ENCODE results near the gene GPR62.

GPR62 gene

DNA sequence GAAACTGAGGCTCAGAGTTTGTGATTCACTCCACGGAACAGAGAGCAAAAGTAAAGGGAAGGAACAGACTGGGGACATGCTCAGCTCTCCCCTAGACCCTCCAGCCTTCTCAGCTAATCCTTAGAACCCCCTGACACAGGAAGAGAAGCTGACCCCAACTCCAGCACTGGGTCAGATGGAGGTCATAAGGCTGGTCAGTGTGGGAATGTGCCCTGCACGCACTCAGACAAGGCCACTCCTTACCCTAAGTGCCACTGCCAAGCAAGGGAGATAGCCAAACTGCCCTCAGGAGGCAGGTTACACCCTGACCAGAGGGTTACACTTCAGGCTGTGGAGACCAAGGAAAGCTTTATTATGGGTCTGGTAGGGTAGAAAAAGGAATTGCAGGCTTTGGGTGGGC lies 39.3 kb downstream of the GPR62 start:
- DNase-seq = no peak

DNA sequence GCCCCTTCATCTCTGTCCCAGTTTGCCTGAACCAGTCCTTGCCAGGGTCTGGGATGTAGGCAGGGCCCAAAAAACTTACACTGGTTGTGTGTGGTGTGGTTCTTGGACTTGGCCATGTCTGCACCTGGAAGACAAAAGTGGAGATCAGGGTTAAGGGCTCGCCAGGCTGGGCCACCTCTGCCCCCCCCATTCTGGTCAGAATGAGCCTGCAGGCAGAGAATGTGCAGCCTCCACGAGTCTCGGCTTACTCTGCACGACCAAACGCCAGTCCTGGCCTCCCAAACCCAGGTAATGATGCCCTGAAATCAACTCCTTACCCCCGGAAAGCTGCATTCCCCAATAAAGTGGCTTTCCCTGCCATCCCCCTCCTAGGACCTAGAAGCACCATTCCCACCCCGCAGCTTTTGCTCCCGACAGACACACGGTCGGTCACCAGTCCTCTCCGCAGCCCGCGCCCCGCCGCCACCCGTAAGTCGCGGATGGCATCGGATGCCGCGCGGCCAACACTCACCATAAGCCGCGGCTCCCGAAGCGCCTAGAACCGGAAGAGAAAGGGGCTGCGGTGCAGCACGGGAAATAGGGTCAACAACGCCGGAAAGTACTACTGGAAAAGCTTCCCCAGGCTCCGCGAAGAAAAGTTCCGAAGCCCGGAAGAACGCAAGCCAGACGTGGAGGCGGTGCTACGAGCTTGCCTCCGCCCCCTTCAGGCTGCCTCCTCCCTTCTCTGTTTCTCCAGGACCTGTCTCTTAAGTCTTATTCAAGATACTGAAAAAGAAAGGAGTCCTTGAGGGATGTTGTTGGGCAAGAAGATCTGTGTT lies 40.4 kb downstream of the GPR62 start, which contains the start of gene RPL29:
TSS of gene RPL29 (minus strand) at position 550 of the 818 bp plus-strand sequence. CDS start at position 116, 434 bp downstream.
- DNase-seq = peak; percentile 65

DNA sequence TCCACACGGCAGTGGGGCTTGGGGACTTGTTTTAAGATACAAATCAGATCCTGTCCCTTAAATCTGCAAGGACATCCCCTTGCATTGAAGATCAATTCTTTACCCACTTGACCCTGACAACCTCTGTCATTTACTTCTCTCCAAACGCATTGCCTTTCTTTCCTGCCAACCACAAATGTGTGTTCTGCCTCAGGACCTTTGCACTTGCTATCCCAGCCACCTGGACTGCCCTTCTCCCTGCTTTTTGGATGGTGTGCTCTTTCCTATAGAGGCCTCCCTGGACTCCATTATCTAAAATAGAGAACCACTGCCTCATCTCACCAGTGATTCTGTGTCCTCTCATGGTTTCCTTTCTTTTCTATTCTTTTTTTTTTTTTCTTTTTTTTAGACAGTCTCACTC lies 42.0 kb downstream of the GPR62 start:
- DNase-seq = no peak

DNA sequence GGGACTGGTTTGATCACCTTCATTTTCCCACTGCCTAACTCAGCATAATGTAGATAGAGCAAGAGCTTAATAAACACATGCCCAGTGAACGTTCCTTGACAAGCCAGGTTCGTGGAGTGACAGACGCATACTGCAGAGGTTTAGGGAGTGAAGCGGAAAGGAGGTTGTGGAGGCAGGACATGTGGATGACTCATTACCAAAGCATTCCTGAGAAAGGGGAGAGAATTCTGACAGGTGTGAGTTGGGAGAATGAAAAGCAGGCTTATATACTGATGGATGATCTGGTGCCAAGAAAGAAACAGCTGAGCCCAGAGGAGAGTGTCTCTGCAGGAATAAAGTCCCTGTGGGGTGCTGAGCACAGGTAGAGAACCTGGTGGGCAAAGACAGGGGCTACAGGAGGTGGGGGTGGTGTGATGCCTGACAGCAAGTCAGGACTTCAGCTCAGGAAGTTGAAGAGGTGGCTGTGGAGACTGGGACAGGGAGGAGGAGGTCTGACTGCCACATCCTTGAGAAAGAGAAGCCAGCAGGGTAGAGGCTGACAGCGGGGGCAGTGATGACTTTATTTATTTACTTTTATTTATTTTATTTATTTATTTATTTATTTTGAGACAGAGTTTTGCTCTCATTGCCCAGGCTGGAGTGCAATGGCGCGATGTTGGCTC lies 42.9 kb downstream of the GPR62 start:
- DNase-seq = no peak

DNA sequence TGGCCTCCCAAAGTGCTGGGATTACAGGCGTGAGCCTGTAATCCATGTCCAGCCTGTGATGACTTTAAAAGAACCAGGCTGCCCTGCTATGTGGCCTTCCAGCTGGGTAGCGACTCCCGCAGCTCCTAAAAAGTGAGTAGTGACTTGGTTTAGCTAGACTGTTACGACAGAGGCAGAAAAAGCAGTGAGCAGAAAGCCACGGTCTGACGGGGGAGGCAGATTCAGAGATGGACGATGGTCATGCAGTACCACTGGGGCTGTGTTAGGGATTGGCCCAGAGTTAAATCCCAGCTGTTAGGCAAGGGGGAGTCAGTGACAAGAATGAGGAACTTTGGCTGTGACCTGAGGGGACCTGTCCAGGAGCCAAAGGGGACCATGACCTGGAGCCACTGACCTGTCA lies 43.6 kb downstream of the GPR62 start:
- DNase-seq = no peak

DNA sequence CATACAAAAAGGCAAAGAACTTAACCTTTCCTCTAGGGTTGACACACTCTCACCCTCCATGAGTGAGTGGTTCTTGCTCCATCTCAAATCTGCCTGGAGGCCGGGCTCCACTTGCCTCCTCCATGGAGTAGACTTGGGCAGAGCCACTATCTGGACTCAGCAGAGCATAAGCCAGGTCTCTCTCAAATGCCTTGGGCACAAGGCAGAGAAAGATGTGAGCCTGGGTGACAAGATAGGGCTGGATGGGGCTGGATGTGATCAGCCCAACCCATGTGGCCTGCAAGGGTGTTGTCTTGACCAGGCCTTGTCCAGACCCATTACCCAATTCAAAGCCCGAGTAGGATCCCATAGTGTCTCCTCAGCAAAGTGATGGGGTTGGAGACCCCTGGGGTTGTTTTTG lies 44.7 kb downstream of the GPR62 start:
- DNase-seq = no peak

DNA sequence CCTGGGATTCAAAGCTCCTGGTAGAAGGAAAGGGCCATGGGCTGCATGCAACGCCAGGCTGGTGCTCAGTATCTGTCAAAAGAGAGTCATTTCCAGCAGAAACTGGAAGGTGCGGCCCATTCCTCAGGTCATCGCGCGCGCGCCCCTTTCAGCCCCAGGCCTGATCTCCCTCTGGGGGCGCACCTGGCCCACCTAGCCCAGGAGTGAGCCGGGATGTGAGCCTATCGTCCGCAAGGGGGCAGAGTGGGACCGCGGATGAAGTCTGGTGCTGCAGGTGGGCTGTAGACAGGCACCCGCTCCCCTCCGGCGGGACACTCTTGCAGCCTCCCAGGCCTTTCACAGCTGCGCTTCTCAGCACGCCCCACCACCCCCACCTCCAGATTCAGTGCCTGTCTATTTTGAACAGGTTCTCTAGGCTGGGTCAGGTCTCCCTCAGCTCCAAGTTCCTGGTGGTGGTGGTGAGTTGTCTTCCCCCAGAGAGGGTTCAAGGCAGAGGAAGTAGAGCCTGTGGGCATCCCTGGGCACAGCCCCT lies 46.3 kb downstream of the GPR62 start:
- DNase-seq = peak; percentile 59

DNA sequence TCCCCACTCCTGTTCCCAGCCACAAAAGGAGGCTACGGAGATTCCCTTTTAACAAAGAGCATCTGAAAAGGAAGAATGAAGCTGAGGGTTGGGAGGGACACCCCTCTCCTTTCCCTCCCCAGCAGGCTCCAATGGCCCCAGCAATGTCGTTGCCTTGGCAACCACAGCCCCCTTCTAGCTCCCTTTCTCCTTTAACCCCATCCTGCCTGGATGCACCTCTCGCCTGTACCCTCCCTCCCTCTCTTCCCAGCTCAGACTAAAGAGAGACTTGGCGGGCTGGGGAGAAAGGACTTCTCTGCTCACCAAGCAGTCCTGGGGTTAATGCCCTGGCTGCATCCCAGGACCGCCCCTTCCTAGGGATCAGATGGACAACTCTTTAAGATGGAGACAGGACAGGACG lies 47.6 kb downstream of the GPR62 start:
- no peak for DNase-seq

DNA sequence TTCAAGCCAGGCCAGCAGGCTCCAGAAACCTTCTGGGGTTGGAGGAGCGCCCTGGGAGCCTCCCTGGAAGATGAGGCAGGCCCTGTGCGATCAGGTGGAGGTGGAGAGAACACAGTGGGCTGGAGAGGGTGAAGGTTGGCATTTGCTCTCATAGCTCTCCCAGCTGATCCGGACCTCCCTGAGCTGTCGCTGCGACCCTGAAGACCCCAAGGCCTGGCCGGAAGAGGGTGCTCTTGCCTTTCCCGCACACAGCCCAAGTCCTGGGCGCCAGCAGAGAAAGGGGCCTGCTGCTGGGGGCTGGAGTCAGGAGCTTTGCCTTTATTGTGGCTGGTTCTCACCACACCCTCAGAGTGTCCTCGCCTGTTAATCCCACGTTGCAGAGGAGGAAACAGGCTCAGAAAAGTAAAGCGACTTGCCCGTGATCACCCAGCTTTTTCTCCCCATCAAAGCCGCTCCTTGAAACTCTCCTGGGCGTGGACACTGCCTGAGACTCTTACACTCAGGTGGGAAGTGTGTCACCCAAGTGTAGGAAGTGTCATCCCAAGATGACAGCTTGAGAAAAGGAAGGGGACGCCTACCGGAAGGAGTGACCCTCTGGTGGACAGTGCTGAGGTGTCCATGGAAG lies 49.1 kb downstream of the GPR62 start:
- DNase-seq = no peak

DNA sequence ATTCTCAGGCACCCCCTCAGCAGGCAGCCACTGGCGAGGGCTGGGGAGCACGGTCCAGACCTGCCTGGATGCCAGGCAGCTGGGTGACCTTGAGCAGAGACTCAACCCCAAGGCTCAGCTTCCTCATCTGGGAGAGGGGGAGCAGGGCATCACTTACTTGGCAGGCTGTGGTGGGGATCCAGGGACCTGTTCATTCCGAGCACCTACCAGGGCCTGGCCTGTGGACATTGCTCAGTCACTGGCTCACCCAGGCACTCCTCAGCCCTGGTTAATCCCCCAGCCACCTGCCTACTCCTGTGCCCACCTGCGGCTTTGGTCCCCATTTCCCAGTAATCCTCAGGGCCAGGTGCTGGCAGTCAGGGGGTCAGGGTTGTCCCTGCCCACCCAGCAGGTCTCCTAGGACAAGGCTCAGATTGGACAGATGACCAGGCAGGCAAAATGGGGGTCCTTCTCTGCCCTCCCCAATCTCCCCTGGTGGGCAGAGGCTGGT lies 49.8 kb downstream of the GPR62 start:
- DNase-seq = no peak

DNA sequence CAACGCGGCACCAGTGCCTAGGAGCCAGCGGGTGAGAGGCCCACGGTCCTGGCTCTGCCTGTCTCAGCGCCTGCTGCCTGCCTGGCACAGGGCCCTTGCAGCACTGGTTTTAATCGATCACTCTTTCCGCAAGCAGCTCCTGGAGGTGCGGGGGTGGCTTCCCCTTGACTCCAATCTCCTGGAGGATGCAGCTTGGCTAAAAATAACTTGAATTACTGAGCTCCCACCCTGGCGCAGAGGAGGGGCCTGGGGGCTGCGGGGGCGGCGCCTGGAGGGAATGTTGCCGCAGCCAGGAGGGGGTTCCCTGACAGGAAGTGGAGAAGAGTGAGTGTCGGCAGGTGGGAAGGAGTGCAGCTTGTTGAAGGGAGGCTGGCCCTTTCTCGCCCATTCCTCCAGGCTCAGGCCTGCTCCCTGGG lies 50.4 kb downstream of the GPR62 start:
- DNase-seq = no peak

DNA sequence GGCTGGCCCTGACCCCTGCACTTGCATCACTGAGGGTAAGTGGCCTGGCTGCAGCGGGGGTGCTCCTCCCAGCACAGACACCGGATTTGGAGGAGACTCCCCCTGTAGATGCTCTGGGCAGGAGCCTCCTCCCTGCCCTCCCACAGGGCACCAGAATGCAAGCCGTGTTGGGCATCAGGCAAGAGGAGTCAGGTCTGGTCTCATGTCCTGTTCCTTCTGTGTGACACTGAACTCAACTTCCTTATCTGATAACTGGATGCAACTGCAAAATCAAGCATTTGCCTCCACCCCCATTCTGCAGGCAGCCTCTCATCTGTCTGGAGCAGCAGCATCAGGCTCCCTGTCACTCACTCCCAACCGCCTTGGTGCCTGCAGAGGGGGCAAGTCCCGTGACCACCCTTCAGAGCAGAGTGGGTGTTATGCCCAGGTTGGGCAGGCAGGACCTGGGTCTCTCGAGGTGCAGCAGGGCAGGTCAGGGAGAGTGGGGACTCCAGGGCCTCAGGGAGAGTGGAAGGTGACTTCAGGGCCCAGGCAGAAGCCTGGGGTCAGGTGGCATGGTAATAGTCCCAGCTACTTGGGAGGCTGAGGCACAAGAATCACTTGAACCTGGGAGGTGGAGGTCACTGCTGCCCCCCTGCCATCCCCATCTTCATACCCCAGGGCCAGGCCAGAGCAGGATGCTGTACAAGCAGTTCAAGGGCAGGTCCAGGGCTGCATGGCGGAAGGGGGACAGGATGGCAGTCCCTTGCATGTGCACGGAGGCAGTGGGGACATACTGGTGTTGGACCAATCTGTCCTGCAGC lies 51.0 kb downstream of the GPR62 start:
- no peak for DNase-seq

DNA sequence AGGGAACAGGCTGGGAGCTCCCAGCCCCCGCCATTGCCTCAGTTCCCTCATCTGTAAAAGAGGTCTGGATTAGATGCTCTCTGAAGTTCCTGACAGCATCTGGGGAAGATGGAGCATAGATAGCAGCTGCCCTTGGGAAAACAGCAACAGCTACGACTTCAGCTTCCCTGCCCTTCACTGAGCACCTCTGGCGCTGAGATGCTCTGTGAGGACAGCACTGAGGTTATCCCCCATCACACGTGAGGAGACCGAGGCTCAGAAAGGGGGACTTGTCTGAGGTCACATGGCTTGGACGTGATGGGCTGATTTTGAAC lies 51.6 kb downstream of the GPR62 start:
- DNase-seq = no peak
